GM10248 (cell line): ENCODE measurements around the gene PHF1.

Experiments
- CTCF ChIA-PET: fragments of 300-600 bp; sonication (Branson Sonifier 250); formaldehyde crosslinking; extraction: SDS; loops from one replicate; lab custom pipeline; 2021; ENCODE audit warnings: antibody characterized with exemption; lab: Yijun Ruan, JAX
- POLR2A ChIA-PET: fragments of 350-650 bp; sonication (Branson Sonifier 250); formaldehyde crosslinking; extraction: SDS; loops from one replicate; lab custom pipeline; 2020; ENCODE audit warnings: antibody characterized with exemption; lab: Yijun Ruan, JAX
- DNase-seq: peaks from one replicate; pipeline ENCODE4 v3.0.0; 2012; ENCODE audit errors: extremely low spot score
- TF ChIP-seq, protein P1 (sequence below): IDR thresholded peaks from 2 replicates; pipeline ENCODE4 v1.5.1; 2012; ENCODE audit warnings: mild to moderate bottlenecking, low read depth; ENCODE audit errors: extremely low read depth, missing control alignments, control extremely low read depth

The PHF1 gene

DNA sequence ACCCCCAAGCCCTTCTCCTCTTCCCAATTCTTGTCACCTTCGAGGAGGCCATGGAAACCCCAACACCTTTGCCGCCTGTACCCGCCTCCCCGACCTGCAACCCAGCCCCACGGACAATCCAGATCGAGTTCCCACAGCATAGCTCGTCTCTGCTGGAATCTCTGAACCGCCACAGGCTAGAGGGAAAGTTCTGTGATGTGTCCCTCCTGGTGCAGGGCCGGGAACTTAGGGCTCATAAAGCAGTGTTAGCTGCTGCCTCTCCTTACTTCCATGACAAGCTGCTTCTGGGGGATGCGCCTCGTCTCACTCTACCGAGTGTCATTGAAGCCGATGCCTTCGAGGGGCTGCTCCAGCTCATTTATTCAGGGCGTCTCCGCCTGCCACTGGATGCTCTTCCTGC lies 44.2 kb downstream of the PHF1 start:
- ChIA-PET POLR2A (no interaction called here), CTCF (interaction anchor here (1.0 to 1.7 kb wide), 5 partner anchors 13 to 246 kb away, joined by 3 to 7 read pairs (median 3); no protein-coding TSS in a partner anchor)
- DNase-seq, result no peak
- TF ChIP-seq, protein P1, sequence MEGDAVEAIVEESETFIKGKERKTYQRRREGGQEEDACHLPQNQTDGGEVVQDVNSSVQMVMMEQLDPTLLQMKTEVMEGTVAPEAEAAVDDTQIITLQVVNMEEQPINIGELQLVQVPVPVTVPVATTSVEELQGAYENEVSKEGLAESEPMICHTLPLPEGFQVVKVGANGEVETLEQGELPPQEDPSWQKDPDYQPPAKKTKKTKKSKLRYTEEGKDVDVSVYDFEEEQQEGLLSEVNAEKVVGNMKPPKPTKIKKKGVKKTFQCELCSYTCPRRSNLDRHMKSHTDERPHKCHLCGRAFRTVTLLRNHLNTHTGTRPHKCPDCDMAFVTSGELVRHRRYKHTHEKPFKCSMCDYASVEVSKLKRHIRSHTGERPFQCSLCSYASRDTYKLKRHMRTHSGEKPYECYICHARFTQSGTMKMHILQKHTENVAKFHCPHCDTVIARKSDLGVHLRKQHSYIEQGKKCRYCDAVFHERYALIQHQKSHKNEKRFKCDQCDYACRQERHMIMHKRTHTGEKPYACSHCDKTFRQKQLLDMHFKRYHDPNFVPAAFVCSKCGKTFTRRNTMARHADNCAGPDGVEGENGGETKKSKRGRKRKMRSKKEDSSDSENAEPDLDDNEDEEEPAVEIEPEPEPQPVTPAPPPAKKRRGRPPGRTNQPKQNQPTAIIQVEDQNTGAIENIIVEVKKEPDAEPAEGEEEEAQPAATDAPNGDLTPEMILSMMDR, result no peak

DNA sequence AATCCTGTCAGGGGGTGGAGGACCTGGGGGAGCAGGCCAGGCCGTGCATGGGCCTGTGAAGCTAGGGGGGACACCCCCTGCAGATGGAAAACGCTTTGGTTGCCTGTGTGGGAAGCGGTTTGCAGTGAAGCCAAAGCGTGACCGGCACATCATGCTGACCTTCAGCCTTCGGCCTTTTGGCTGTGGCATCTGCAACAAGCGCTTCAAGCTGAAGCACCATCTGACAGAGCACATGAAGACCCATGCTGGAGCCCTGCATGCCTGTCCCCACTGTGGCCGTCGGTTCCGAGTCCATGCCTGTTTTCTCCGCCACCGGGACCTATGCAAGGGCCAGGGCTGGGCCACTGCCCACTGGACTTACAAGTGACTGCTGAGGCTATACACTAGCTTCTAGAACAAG lies 45.3 kb downstream of the PHF1 start:
- ChIA-PET CTCF (interaction anchor here (1.6 kb wide), 1 partner anchor 12 kb away, joined by 3 read pairs; no protein-coding TSS in a partner anchor), POLR2A (no interaction called here)
- TF ChIP-seq, protein P1, result no peak
- no peak for DNase-seq

DNA sequence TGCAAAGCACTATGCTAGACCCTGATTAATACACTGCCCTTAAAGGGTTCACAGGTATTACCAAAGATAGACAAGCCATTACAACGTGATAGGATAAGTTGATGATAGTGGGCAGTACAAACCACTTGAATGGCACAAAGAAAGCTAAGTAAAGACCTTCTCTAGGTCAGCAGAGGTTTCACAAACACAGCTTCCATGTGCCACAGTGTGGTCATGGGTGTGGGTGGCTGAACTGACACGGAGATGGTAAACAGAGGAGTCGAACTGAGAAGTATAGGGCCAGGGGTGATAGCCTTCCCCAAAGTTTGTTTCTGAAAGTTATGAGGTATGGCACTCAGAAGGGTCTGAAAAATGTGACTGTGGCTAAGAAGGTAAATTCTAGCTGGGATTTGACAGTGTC lies 47.9 kb downstream of the PHF1 start:
- POLR2A ChIA-PET, result no interaction called here
- no peak for DNase-seq
- CTCF ChIA-PET, result no interaction called here
- TF ChIP-seq, protein P1, result no peak

DNA sequence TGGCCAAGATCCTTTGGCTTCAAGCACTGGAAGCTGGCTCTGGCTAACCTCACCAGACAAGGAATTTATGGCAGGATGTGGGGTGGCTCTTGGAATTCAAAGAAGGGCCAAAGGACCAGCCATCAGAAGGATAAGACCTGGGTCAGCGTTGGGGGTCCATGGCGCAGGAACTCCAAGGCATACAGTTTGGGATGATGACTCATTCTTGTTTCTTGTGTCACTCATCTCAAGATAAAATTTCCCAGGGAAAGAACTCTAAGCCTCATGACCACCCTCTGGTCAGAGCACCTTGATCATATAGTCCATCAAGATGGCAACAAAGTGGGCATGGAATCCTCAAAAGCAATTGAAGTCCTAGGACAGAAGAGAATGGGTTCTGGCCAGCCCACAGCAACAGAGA lies 48.4 kb downstream of the PHF1 start:
- no peak for DNase-seq
- TF ChIP-seq, protein P1, result no peak
- ChIA-PET CTCF (no interaction called here), POLR2A (no interaction called here)
